DOHH2 (cell line): ENCODE data around the gene RNF44.

ENCODE experiments used
- EZH2phosphoT487 ChIP-seq: fragments of 200-600 bp; sonication (generic); IDR thresholded peaks from 2 replicates; pipeline ENCODE4 v1.6.1; 2017; ENCODE audit warnings: borderline replicate concordance, mild to moderate bottlenecking, antibody characterized with exemption, low read length, moderate library complexity, mixed read lengths
- TF ChIP-seq, protein P1 (sequence below): fragments of 200-600 bp; sonication (generic); IDR thresholded peaks from one replicate; pipeline ENCODE4 v1.5.1; 2014; ENCODE audit warnings: antibody characterized with exemption, mild to moderate bottlenecking, low read depth, low read length; ENCODE audit not compliant: poor library complexity, severe bottlenecking

DNA sequence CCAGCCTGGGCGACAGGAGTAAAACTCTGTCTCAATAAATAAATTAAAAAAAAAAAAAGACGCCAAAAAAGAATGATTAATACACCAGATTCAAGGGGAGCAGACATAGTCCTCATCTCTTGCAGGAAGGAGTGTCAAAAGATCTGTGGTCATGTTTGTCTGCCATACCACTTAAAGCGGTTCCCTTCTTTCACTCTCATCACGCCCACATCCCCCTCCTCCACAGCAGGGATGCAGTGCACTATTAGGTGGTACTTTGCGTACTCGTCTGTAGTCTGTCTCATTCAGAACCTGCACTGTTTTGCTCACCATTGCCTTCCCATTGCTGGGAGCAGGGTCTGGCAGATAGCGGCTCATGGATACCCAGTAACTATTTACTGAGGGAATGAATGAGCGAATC is 23.2 kb upstream of the RNF44 start:
- TF ChIP-seq, protein P1, sequence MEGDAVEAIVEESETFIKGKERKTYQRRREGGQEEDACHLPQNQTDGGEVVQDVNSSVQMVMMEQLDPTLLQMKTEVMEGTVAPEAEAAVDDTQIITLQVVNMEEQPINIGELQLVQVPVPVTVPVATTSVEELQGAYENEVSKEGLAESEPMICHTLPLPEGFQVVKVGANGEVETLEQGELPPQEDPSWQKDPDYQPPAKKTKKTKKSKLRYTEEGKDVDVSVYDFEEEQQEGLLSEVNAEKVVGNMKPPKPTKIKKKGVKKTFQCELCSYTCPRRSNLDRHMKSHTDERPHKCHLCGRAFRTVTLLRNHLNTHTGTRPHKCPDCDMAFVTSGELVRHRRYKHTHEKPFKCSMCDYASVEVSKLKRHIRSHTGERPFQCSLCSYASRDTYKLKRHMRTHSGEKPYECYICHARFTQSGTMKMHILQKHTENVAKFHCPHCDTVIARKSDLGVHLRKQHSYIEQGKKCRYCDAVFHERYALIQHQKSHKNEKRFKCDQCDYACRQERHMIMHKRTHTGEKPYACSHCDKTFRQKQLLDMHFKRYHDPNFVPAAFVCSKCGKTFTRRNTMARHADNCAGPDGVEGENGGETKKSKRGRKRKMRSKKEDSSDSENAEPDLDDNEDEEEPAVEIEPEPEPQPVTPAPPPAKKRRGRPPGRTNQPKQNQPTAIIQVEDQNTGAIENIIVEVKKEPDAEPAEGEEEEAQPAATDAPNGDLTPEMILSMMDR: no peak
- TF ChIP-seq EZH2phosphoT487: no peak
